ENCODE data around the gene PPM1E. TPM values are rescaled to one million over a fixed set of nuclear protein-coding genes. Genes with fewer than 3 reads are reported as not detected.

Gene PPM1E
- total RNA-seq, 2 experiments from 2014 or later, result 0.02 TPM; not detected in 1

DNA sequence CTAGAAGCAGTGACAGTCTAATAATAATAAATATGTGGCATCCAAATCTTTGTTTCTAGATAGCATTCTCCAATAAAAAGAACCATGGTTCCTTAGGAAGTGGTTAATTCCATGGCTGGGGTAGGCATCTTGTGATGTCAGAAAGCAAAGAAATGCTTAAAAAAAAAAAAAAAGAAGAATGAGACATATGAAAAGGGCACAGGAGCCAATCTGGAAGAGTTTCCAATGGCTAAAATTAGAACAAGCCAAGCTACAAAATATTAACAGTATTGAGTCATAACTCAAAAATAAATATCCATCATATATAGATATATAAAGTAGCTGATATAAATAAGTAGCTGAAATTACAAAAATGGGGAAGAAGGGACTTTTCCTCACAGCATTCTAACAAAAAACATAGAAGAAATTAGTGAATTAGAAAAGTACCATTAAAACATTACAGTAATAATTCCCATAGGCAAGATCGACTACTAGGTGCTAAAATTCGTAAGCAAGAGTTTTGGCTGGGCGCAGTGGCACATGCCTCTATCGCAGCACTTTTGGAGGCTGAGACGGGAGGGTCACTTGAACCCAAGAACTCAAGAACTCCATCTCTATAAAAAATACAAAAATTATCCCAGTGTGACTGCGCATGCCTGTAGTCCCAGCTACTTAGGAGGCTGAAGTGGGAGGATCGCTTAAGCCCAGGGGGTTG is 239.7 kb downstream of the PPM1E start:
- ChIA-PET CTCF (no interaction called here), POLR2A (no interaction called here)
- no peaks in the 10 kb centered on the region for H3K9me3 Mint-ChIP-seq
- no peaks in the 10 kb centered on the region for H3K27me3 Mint-ChIP-seq
- H3K36me3 Mint-ChIP-seq, result peaks cover 24% of the 10 kb centered on the region
- no peak overlapping the region for H3K27ac Mint-ChIP-seq
- peaks cover 21% of the 10 kb centered on the region for H3K4me1 Mint-ChIP-seq (ENCODE audit: low read depth)
- intact Hi-C loops (cut with micrococcal nuclease), result no loop called here
- no peak overlapping the region for H3K4me3 Mint-ChIP-seq
- DNase-seq, result no peak

DNA sequence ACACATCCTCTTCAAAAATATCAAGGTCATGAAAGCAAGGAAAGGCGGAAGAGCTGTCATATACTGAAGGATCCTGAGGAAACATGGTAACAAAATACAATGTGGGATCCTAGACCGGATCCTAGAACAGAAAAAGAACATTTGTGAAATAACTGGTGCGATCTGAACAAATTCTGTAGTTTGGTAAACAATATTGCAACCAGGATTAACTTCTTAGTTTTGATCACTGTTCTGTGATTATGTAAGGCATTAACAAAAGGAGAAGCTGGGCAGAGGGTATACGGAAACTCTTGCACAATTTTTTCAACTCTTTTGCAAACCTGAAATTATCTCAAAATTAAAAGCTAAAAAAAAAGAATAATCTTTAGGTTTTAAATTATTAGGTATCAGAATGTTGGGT is 241.3 kb downstream of the PPM1E start:
- Mint-ChIP-seq H3K36me3 (peaks cover 28% of the 10 kb centered on the region), H3K4me3 (no peak overlapping the region), H3K27me3 (no peaks in the 10 kb centered on the region), H3K27ac (no peak overlapping the region), H3K4me1 (ENCODE audit: low read depth) (peaks cover 27% of the 10 kb centered on the region), H3K9me3 (no peaks in the 10 kb centered on the region)
- no peak for DNase-seq
- ChIA-PET POLR2A (no interaction called here), CTCF (no interaction called here)
- intact Hi-C loops (cut with micrococcal nuclease), result no loop called here

DNA sequence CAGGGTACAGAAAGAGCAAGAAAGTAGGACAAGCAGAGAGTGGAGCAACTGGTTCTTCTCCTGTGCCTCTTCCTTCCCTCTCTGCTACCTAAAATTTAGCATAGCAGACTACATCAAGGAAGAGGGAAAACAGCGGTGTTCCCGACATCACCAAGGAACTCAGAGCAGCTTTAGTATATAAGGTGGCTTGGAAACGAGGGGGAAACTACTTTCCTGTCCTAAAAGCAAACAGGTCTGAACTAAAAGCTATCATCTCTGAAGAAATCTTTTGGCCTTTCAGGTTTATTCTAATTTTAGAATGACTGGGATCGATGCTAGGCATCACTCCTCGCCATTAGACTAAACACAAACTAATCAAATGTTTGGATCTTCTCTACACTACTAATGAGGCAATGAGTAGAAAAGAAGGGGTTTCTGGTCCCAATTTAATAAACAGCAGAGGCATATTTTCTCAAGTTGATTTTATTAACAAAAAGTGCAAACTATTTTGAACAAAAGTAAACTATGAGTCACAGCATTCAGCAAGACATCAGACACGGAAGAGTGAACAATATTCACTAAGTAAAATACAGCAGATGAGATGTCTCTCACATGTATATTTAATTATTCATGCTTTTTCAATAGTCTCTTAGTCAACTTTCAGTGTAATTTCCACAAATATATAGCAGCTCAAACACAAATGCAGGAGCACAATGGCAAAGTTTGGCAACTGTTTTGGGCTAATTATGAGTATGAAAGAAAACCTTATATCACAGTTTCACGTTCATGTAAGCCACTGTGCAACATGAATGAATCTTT is 242.3 kb downstream of the PPM1E start:
- peaks cover 25% of the 10 kb centered on the region for H3K4me1 Mint-ChIP-seq (ENCODE audit: low read depth)

DNA sequence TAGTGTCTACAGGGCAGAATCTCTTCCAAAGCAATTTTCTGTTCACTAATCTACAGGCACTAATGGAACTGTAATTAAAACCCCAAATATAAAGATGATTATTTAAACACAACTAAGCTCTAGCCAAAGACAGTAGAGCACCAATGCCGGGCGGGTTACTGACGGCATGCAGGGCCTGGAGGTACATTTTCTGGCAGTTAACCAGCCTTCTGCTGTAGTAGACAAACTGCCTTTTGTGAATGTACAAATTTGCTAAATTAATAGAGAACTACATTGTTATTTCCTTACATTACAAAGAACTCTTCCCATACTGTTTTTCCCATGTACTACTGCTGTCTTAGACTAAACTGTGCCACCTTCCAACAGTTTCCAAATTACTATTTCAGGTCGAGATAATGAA is 243.2 kb downstream of the PPM1E start:
- ChIA-PET POLR2A (no interaction called here), CTCF (no interaction called here)
- intact Hi-C loops (cut with micrococcal nuclease), result no loop called here
- Mint-ChIP-seq H3K27me3 (no peaks in the 10 kb centered on the region), H3K9me3 (no peaks in the 10 kb centered on the region), H3K27ac (no peak overlapping the region), H3K4me3 (no peak overlapping the region), H3K4me1 (ENCODE audit: low read depth) (peaks cover 23% of the 10 kb centered on the region), H3K36me3 (peaks cover 23% of the 10 kb centered on the region)
- no peak for DNase-seq

More for the DNA sequence above, 242.3 kb downstream of the PPM1E start:
- Mint-ChIP-seq H3K27me3 (no peaks in the 10 kb centered on the region), H3K36me3 (peaks cover 28% of the 10 kb centered on the region), H3K9me3 (no peaks in the 10 kb centered on the region), H3K27ac (no peak overlapping the region), H3K4me3 (no peak overlapping the region)
- DNase-seq, result no peak
- ChIA-PET CTCF (no interaction called here), POLR2A (no interaction called here)
- intact Hi-C loops (cut with micrococcal nuclease), result no loop called here

DNA sequence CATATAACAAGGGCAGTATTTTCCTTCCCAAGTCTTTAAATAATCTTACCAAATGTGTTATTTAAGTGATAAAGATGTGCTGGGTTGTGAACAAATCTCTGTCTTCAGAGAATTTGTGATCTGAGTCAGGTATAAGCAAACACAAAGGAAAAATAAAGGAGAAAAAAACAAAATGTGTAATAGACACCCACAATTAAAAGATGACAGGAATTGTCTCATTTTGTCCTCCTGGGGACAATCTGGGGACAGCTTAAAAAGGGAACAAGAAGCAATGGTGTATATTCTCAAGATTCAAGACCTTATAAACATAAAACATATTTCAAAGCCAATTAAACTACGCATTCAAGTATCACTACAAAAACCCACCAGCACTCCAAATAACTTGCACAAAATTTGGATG is 243.8 kb downstream of the PPM1E start:
- Mint-ChIP-seq H3K4me3 (no peak overlapping the region), H3K9me3 (no peaks in the 10 kb centered on the region), H3K4me1 (ENCODE audit: low read depth) (peaks cover 25% of the 10 kb centered on the region), H3K36me3 (peaks cover 23% of the 10 kb centered on the region), H3K27me3 (no peaks in the 10 kb centered on the region), H3K27ac (no peak overlapping the region)
- POLR2A ChIA-PET, result no interaction called here
- intact Hi-C loops (cut with micrococcal nuclease), result no loop called here
- CTCF ChIA-PET, result no interaction called here
- DNase-seq, result no peak

DNA sequence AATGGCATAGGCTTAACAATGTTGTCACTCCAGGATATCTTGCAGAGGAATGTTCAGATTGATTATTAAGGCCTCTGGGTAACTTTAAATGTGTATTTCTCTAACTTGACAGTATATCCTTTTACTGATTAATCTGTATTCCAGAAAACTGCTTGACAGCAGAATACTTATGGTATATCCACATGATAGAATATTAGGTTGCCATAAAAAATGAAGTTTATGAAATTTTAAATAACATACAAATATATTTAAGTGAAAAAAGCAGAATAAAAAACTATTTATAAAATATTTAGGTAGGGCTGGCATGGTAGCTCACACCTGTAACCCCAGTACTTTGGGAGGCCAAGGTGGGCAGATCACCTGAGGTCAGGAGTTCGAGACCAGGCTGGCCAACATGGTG is 244.4 kb downstream of the PPM1E start:
- Mint-ChIP-seq H3K9me3 (no peaks in the 10 kb centered on the region), H3K4me3 (no peak overlapping the region), H3K36me3 (peaks cover 23% of the 10 kb centered on the region), H3K4me1 (ENCODE audit: low read depth) (peaks cover 28% of the 10 kb centered on the region), H3K27me3 (no peaks in the 10 kb centered on the region), H3K27ac (no peak overlapping the region)
- no peak for DNase-seq
- CTCF ChIA-PET, result no interaction called here
- intact Hi-C loops (cut with micrococcal nuclease), result loop anchor here (5.0 kb wide), 1 partner anchor 38 kb away; no protein-coding TSS in a partner anchor
- POLR2A ChIA-PET, result no interaction called here

DNA sequence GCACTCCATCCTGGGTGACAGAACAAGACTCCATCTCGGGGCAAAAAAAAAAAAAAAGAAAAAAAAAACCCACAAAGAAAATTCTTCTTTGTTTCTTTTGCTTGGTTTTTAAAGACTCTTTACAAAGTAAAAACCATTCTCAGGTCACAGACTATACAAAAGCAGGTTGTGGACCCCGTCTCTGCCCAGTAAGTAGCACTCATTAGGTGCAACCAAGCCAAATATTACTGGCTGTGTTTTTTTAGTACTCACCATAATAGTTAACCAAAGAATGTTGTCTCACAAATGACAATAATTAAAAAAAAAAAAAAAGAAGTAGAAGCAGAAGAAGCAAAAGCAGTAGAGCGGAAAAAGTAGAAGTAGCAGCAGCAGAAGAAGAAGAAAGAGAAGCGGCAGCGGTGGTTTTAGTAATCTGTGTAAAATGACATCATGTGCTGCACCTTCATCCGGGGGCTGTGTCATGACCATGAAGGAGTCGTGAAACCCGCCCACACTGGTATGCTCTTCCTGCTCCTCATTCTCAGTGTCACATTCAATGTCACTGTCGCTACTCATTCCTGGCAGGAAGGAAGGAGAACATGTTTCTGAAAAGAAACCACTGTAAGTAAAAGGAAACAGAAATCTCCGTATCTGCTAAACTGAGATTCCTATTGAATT is 245.6 kb downstream of the PPM1E start:
- Mint-ChIP-seq H3K36me3 (peaks cover 23% of the 10 kb centered on the region), H3K4me1 (ENCODE audit: low read depth) (peaks cover 28% of the 10 kb centered on the region), H3K27ac (peak overlapping the region; percentile 81), H3K4me3 (peak overlapping the region; percentile 69), H3K9me3 (no peaks in the 10 kb centered on the region), H3K27me3 (no peaks in the 10 kb centered on the region)
- ChIA-PET POLR2A (interaction anchor here (0.6 to 1.4 kb wide), 3 partner anchors 87 to 370 kb away, joined by 3 to 5 read pairs (median 3); no protein-coding TSS in a partner anchor), CTCF (interaction anchor here (0.8 to 1.0 kb wide), 2 partner anchors 8 to 290 kb away, joined by 3 read pairs; no protein-coding TSS in a partner anchor)
- DNase-seq, result peak; percentile 88
- intact Hi-C loops (cut with micrococcal nuclease), result loop anchor here (1.0 to 5.0 kb wide), 5 partner anchors 39 to 483 kb away; no protein-coding TSS in a partner anchor

DNA sequence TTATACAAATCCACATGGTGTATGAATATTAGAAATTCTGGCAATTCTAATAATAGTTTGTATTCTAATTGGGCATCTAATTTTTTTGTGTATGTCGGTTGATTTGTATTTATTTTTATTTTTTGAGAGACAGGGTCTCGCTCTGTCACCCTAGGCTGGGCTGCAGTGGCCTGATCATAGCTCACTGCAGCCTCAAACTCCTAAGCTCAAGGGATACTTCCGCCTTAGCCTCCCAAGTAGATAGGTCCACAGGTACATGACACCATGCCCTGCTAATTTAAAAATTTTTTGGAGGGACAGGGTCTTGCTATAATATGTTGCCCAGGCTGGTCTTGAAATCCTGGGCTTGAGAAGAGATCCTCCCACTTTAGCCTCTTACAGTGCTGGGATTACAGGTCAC is 246.5 kb downstream of the PPM1E start:
- Mint-ChIP-seq H3K27me3 (no peaks in the 10 kb centered on the region), H3K36me3 (peaks cover 23% of the 10 kb centered on the region), H3K4me1 (ENCODE audit: low read depth) (peaks cover 28% of the 10 kb centered on the region), H3K4me3 (no peak overlapping the region), H3K27ac (no peak overlapping the region), H3K9me3 (no peaks in the 10 kb centered on the region)
- no peak for DNase-seq
- intact Hi-C loops (cut with micrococcal nuclease), result loop anchor here (5.0 kb wide), 1 partner anchor 40 kb away; no protein-coding TSS in a partner anchor
- POLR2A ChIA-PET, result interaction anchor here (0.6 to 1.4 kb wide), 3 partner anchors 86 to 371 kb away, joined by 3 to 5 read pairs (median 5); no protein-coding TSS in a partner anchor
- CTCF ChIA-PET, result interaction anchor here (0.7 to 1.0 kb wide), 3 partner anchors 9 to 969 kb away, joined by 3 read pairs; no protein-coding TSS in a partner anchor

DNA sequence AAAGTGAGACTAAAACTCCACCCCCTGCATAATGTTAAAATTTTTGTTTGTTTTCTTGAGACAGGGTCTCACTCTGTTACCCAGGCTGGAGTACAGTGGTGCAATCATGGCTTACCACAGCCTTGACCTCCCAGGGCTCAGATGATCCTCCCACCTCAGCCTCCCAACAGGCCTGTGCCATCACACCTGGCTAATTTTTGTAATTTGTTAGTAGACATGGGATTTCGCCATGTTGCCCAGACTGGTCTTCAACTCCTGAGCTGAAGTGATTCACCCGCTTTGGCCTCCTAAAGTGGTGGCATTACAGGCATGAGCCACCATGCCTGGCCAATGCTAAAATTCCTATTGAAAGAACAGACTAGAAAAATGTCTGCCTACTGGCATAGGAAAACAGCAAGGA is 247.2 kb downstream of the PPM1E start:
- Mint-ChIP-seq H3K36me3 (peaks cover 23% of the 10 kb centered on the region), H3K4me3 (no peak overlapping the region), H3K4me1 (ENCODE audit: low read depth) (peaks cover 28% of the 10 kb centered on the region), H3K27ac (no peak overlapping the region), H3K9me3 (no peaks in the 10 kb centered on the region), H3K27me3 (no peaks in the 10 kb centered on the region)
- no peak for DNase-seq
- ChIA-PET CTCF (interaction anchor here (0.9 to 4.6 kb wide), 2 partner anchors 414 to 483 kb away, joined by 3 to 31 read pairs; no protein-coding TSS in a partner anchor), POLR2A (interaction anchor here (1.0 kb wide), 1 partner anchor 371 kb away, joined by 5 read pairs; no protein-coding TSS in a partner anchor)
- intact Hi-C loops (cut with micrococcal nuclease), result loop anchor here (5.0 kb wide), 1 partner anchor 41 kb away; no protein-coding TSS in a partner anchor

DNA sequence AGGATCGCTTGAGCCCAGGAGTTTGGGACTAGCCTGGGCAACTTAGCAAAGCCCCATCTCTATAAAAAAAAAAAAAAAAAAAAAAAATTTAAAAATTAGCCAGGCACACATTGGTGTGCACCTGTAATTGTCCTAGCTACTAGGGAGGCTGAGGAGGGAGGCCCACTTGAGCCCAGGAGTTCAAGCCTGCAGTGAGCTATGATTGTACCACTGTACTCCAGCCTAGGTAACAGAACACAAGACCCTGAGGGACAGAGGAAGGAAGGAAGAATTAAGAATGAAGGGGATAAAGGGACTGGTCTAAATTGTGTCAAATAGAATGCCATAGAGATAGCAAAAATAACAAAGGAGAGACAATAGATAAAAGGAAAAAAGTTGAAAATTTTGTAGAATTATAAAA is 248.2 kb downstream of the PPM1E start:
- CTCF ChIA-PET, result interaction anchor here (0.6 to 4.6 kb wide), 3 partner anchors 292 to 484 kb away, joined by 3 to 44 read pairs (median 31); no protein-coding TSS in a partner anchor
- POLR2A ChIA-PET, result interaction anchor here (0.9 kb wide), 1 partner anchor 372 kb away, joined by 3 read pairs; no protein-coding TSS in a partner anchor
- peaks cover 23% of the 10 kb centered on the region for H3K4me1 Mint-ChIP-seq (ENCODE audit: low read depth)
- no peak overlapping the region for H3K4me3 Mint-ChIP-seq
- no peak overlapping the region for H3K27ac Mint-ChIP-seq
- DNase-seq, result no peak
- H3K9me3 Mint-ChIP-seq, result no peaks in the 10 kb centered on the region
- intact Hi-C loops (cut with micrococcal nuclease), result loop anchor here (1.0 to 5.0 kb wide), 2 partner anchors 42 to 417 kb away; no protein-coding TSS in a partner anchor
- peaks cover 14% of the 10 kb centered on the region for H3K36me3 Mint-ChIP-seq
- H3K27me3 Mint-ChIP-seq, result no peaks in the 10 kb centered on the region

DNA sequence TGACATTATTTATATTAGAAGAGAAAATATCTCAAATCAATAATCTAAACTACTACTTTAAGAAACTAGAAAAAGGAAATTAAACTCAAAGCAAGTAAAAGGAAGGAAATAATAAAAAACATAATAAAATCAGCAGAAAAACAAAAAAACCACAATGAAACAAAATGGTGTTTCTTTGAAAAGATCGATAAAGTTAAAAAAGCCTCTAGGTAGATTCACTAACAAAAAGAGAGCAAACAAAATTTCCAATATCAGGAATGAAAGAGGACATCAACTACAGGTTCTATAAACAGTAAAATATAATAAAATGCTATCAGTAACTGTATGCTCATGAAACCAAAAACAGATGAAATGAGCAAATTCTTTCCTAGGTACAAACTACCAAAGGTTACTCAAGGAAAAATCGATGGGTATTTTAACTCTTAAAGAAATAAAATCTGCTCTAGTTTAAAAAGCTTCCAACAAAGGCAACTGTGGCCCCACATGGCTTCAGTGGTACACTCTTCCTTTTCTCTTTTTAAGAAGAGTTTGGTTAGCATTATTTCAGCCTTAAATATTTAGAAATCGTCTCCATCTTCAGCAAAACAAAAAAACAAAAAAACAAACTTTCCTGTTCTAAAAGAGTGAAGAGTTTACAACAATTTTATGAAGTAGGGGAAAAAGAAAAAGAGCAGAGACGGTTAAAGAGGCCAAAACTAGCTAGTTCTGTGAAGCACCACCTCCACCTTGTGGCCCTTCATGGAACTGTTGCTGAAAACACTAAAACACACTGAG is 248.9 kb downstream of the PPM1E start:
- Mint-ChIP-seq H3K27me3 (no peaks in the 10 kb centered on the region), H3K9me3 (no peaks in the 10 kb centered on the region), H3K27ac (peak overlapping the region; percentile 13), H3K4me3 (no peak overlapping the region), H3K4me1 (ENCODE audit: low read depth) (peaks cover 23% of the 10 kb centered on the region), H3K36me3 (peaks cover 9% of the 10 kb centered on the region)
- ChIA-PET CTCF (interaction anchor here (0.6 to 4.6 kb wide), 26 partner anchors 13 to 857 kb away, joined by 3 to 44 read pairs (median 4); partner anchors contain the start of genes PPM1E, RAD51C and TEX14), POLR2A (interaction anchor here (0.6 to 1.0 kb wide), 5 partner anchors 215 to 373 kb away, joined by 3 to 4 read pairs (median 3); no protein-coding TSS in a partner anchor)
- peak; percentile 76 for DNase-seq
- intact Hi-C loops (cut with micrococcal nuclease), result loop anchor here (1.0 to 5.0 kb wide), 4 partner anchors 42 to 486 kb away; no protein-coding TSS in a partner anchor

All from activated CD4-positive, alpha-beta memory T cell treated with anti-CD3 and anti-CD28 coated beads for 36 hours (primary cell).